NCI-H2227 (cell line): Measurements from ENCODE around the gene ATF1.
A peak's percentile ranks its signal among the peaks of the same experiment; 100 is the strongest.
"Not testable (repeated sequence)": the region's sequence is repeated elsewhere in the genome, so short reads cannot be mapped to it uniquely, and the experiment has no call there.

Source experiments
- DNase-seq: peaks from one replicate; lab custom pipeline; 2025; ENCODE audit not compliant: unreplicated experiment; lab: John Stamatoyannopoulos, UW

ATF1 gene

DNA sequence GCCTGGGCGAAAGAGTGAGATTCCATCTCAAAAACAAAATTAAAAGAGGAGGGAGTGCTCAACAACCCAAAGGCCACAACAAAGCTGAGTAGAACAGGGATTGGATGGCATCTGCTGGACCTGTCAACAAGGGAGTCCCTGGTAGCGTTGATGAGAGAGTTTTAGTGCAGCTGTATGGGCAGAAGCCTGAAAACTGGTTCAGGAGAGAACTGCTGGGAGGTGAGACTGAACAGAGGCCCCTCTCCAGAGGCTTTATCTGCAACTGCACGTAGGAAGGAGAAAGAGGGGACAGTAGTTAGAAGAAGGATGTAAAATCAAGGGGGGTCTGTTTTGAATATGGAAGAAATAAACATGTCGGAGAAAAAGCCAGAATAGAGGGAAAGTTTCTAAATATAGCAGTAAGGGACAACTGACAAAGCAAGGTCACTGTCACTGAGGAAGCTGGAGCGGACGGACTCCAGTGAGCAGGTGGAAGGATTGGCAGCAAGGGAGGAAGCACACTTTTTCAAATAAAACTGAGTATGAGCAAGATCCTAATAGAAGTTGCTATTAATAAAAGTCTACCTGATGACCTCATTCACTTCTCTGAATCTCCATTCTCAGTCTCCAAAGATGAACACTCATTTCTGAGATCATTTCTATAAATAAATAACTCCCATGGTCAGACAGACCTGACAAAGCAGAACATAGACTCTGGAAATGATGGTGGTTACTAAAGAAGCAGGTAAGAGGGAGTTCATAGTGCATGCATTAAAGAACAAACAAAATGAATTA is 11.8 kb upstream of the ATF1 start:
- DNase-seq: no peak

DNA sequence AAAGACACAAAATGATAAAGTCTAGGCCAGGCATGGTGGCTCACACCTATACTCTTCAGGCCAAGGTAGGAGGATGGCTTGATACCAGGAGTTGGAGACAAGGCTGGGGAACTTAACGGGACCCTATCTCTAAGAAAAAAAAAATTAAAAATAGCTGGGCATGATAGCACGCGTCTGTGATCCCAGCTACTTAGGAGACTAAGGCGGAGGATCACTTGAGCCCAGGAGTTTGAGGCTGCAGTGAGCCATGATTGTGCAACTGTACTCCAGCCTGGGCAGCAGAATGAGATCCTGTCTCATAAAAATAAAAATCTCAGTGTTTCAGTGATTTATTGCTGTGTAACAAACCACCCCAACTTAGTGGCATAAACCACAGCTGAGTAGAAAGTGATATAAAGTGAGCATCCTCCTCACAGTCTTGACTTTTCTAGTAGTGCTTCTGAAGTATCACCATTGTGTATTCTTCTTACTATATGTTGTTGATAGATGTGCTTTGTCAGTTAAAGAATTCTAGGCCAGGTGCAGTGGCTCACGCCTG is 10.6 kb upstream of the ATF1 start:
- DNase-seq: no peak

DNA sequence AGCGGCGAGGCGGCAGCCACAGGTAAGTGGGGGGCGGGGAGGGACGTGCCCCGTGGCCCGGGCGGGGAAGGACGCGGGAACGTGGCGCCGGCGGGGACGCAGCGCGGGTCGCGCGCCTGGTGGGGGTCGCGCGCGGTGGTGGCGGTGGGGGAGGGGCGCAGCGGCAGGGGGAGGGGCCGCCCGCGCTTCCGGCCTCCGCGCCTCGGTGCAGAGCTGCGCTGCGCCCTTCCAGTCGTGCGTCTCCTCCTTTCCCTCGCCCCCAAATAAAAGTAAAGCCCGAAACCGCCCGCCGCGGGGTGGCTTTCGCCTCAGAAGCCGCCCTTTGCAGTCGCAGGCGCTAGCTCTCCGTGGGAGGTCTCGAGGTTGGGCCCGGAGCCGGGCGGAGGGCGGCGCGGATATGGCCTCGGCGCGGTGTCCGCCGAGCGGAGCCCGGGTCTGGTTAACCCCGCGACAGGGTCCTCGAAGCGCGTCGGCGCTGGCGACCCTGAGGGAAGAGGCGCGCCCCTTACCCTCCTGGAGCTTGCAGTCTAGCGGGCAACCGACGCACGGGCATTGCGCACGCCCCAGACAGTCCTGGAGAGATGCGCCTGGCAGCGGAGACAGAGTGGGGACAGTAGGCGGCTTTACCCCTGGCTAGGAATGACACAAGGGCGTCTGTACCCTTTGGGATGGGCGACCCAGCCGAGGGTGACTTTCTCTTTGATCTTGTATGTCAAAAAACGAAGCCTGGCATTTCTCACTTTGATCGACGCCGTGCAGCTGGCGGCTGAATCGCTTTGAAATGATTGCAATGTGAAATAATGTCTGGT is 589 bp downstream of the ATF1 start:
- DNase-seq: peak; percentile 76

DNA sequence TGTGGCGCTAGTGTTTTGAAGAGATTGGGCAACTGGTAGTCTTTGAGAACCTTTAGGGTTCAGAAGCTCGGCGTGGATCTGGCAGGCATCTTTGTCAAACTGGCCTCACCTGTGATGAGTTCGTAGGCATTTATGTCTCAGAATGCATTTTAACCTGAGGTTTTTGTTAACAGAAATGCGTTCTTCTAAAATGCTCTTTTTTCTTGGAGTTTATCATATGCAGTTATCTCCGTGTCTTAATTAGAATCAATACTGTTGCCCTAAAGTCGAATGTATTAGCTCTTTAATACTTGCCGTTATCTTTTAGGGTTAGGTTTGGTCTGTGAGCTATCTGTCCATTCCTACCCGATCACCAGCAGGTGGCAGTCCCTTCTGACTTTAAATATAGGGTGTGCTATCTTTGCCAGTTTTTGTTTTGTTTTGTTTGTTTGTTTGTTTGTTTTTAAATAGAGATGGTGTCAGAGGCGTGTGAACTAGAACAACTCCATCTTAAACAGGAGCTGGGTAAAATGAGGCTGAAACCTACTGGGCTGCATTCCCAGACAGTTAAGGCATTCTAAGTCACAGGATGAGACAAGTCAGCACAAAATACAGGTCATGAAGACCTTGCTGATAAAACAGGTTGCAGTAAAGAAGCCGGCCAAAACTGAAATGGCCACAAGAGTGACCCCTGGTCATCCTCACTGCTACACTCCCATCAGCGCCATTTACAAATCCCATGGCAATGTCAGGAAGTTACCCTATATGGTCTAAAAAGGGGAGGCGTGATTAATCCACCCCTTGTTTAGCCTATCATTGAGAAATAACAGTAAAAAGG is 1.4 kb downstream of the ATF1 start:
- DNase-seq: peak; percentile 22

DNA sequence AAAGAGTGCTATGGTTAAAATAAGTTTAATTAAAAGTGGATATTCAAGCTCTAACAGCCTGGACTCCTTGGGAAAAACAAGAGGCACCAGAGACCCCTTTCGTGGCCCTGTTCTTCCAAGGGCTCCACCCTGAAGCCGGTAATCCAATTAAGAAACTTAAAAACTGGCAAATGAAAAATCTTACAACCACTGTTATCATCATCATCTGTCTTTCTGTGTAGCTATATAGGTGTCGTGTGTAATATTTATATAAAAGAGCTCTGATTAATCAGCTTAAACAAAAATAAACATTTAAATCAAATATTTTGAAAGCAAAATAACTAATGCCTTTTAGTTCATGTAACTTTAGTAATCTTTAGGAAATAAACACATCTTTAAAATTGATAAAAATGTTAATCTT is 4.5 kb downstream of the ATF1 start:
- DNase-seq: no peak

DNA sequence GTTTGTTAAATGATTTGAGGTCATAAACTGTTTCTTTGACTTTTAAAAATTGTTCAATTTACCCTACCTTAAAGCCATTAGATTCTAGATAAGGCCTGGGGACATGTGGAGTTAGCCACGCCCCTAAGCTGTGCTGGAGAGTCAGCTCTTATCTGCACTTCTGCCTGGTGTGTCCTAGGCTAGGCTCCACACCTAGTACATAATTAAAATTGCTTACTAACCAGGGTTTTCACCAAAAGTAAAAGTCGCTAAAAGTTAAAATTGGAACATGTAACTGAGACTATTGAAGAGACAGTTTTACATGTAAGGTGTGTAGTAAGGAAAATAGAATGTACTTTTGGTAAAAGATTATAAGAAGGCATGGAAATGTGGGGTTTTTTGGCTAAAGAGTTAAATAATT is 4.9 kb downstream of the ATF1 start:
- DNase-seq: not testable (repeated sequence)

DNA sequence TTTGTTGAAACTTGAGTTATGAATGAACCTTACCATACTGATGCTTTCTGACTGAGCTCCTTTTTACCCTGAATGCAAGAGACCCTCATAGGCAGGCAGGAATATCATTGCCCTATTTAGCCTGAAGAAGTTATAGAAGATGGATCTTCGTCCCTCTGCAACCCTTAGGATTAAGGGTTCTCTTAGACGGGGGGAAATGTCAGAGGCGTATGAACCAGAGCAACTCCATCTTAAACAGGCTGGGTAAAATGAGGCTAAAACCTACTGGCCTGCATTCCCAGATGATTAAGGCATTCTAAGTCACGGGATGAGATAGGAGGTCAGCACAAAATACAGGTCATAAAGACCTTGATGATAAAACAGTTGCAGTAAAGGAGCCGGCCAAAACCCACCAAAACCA is 7.5 kb downstream of the ATF1 start:
- DNase-seq: no peak

DNA sequence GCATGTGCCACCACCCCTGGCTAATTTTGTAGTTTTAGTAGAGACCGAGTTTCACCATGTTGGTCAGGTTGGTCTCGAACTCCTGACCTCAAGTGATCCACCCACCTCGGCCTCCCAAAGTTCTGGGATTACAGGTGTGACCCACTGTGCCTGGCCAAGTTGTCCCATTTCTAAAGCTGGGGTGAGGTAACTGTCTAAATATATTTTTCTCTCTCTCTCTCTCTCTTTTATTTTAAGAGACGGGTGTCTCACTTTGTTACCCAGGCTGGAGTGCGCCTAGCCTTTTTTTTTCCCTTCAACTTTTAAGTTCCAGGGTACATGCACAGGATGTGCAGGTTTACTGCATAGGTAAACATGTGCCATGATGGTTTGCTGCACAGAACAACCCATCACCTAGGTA is 8.6 kb downstream of the ATF1 start:
- no peak for DNase-seq

DNA sequence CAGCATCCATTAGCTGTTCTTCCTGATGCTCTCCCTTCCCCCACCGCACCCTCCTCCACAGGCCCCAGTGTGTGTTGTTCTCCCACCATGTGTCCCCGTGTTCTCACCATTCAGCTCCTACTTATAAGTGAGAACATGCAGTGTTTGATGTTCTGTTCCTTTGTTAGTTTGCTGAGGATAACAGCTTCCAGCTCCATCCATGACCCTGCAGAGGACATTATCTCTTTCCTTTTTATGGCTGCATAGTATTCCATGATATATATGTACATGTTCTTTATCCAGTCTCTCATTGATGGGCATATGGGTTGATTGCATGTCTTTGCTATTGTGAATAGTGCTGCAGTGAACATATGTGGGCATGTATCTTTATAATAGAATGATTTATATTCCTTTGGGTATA is 9.0 kb downstream of the ATF1 start:
- no peak for DNase-seq

DNA sequence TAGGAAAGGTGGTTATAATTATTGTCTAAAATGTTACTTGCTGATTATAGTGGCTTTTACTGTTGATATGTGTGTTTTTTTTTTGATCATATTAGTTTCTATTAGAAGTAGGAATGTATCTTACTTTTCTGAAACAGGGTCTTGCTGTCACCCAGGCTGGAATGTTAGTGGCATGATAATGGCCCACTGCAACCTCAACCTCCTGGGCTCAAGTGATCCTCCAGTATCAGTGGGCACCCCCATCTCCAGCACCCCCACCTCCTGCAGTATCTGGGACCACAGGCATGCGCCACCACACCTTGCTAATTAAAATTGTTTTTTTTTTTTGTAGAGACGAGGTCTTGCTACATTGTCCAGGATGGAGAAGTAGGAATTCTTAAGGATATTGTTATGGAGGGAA is 11.3 kb downstream of the ATF1 start:
- DNase-seq: no peak

DNA sequence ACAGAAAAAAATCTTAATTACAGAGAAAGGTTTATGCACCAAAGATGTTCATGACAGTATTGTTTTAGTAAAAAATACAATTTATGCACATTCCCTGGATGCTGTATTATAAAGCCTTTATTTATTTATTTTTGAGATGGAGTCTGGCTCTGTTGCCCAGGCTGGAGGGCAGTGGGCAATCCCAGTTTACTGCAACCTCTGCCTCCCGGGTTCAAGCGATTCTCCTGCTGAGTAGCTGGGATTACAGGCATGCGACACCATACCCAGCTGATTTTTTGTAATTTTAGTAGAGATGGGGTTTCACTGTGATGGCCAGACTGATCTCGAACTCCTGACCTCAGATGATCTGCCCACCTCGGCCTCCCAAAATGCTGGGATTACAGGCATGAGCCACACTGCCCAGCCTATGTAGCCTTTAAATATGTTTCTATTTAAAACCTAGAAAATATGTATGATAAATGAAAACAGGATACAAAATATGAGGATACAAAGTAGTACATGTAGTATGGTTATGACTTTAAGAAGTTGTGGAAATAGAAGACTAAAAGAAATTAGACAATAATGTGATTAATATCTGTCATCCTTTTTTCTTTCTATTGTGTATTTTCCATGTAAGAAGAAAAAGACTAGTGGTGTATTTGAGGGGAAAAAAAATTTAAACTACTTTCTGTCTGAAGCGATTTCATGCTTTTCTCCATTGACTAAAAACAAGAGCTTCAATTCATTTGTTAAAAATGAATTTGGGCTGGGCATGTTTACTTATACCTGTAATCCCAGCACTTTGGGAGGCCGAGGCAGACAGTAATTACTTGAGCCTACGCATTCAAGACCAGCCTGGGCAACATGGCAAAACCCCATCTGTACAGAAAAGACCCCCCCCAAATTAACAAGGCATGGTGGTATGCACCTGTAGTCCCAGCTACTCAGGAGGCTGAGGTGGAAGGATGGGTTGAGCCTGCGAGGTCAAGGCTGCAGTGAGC is 13.1 kb downstream of the ATF1 start:
- no peak for DNase-seq

DNA sequence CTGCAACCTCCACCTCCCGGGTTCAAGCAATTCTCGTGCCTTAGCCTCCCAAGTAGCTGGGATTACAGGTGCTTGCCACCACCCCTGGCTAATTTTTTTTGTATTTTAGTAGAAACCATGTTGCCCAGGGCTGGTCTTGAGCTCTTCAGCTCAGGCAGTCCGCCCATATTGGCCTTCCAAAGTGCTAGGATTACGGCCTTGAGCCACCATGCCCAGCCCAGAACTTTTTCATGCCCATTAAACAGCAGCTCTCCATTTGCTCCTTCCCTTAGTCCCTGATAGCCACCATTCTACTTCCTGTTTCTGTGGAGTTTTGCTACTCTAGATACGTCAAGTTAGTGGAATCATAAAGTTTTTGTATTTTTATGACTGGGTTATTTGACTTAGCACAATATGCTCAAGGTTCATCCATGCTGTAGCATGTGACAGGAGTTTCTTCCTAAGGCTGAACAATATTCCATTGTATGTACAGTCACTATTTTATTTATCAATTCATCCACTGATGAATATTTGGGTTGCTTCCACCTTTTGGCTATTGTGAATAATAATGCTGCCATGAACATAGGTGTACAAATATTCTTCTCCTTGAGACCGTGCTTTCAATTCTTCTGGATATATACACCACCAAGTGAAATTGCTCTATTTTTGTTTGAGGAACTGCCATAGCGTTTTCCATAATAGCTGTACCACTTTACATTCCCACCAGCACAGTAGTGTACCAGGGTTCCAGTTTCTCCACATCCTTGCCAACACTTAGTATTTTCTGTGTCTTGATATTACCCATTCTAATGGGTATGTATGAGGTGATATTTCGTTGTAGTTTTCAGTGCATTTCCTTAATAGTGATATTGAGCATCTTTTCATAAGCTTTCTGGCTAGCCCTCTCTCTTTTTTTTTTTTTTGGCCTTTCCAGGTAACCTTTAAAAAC is 15.0 kb downstream of the ATF1 start:
- no peak for DNase-seq

DNA sequence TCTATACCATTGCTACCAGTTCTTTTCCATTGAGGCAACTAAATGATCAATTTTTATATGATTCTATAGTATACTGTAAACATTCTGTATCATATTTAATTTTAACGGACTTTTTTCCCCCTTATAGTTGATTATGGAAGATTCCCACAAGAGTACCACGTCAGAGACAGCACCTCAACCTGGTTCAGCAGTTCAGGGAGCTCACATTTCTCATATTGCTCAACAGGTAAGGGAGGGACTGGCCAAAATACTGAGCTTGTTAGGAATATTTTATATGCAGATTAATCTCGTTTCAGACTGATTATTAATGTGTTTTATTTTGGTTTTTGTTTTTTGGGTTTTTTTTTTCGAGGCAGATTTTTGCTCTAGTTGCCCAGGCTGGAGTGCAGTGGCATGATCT is 16.1 kb downstream of the ATF1 start:
- DNase-seq: no peak

DNA sequence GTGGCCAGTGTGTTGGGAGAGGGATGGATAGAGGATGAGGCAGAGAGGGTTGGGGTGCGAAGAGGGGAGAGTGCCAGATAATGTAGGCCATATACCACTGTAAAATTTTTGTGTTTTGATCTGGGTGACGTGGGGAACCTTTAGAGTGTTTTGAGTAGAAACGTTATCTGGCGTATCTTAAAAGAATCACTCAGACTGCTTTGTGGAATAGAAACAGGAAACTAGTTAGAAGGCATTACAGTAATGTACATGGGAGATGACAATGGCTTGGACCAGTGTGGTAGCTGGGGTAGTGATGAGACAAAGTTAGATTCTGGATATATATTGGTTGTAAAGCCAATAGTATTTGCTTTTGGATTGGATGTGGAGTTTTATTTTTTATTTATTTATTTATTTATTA is 20.6 kb downstream of the ATF1 start:
- DNase-seq: no peak

DNA sequence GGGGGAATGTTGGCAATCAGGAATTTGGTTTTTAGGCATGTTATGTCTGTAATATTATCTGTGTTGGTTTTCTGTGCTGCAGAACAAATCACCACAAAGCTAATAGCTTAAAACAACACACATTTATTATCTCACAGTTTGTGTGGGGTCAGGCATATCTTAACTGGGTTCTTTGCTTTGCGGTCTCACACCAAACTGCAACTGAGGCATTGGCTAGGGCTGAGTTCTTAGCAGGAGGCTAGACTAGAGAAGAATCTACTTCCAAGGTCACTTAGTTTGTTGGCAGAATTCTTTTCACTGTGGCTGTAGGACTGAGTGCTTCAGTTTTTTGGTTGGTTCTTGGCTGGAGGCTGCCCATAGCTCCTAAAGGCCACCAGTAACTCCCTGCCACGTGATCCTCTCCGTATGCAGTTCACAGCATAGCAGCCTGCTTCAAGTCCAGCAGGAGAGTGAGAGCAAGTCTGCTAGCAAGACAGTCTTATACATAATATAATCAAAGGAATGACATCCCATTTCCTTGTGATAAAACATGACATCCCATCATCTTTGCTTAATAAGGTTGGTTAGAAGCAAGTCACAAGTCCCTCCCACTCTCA is 21.6 kb downstream of the ATF1 start:
- DNase-seq: no peak

DNA sequence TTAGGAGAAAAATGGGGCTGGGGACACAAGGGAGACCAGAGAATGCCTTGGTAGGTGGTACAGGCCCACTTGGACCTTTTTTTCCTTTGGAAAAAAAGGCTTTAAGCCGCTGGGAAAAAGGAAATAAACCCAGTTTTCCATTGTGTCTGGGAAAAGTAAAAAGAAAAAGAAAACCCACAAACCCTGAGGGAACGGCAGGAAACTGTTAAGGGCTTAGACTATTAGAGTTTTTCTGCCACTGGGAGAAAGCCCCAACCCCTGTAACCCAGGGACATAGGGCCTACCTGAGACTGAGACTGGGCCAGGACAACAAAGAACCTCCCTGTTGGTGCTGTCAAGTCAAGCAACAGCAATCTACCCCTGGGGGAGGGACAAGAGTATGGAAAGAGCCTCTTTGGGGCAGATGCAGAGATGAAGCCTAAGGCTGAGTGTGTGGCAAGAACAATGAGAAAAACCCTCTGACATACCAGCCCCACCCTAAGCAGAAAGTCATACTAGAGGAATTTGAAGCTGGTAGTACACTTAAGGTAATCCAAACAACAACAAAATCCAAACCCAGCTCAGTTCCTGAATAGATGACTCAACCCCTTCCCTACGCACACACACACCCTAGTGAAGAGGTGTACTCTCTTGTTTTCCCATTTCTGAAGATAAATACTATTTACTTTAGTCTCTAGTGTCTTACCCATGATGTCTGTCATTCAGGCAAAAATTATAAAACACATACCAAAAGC is 22.8 kb downstream of the ATF1 start:
- no peak for DNase-seq

DNA sequence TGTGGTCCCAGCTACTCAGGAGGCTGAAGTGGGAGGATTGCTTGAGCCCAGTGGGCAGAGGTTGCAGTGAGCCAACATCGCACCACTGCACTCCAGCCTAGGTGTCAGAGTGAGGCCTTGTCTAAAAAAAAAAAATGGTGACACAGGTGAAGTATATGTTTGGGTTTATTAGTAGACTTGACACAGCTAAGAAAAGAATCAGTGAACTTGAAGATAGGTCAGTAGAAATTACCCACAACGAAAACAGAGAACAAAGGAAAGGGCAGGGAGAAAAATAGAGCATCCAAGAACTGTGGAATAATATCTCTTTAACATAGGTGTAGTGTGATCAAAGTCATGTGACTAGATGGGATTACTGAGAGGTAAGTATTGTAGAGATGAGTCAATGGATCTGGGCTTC is 23.7 kb downstream of the ATF1 start:
- DNase-seq: no peak

DNA sequence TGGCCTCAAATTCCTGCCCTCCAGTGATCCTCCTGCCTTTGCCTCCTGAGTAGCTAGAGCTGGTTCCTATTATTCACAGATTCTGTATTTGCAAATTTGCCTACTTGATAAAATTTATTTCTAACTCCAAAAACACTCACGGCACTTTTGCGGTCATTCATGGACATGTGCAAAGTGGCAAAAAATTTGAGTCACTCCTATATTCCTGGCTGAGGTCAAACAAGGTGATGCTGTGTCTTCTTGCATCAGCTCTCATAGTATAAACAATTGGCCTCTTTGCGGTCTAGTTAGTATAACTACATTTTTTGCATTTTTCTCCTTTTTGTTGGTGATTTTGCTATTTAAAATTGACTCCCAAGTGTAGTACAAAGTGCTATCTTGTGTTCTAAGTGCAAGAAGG is 24.7 kb downstream of the ATF1 start:
- DNase-seq: no peak
